Measurements from ENCODE around the gene NFE2. TPM values are rescaled to one million over a fixed set of nuclear protein-coding genes. Genes with fewer than 3 reads are reported as not detected.

The NFE2 gene
- total and polyA plus RNA-seq, 4 donors = 0.44 to 155 (median 1.2) TPM

GRCh38 chr12:54329759-54330158 is 28.9 kb upstream of the NFE2 start:
- TF ChIP-seq SP1 (IDR thresholded peaks at IDR 0.05) (no peak), ZBTB33 (IDR thresholded peaks at IDR 0.05) (no peak), YY1 (IDR thresholded peaks at IDR 0.05) (no peak), MAX (IDR thresholded peaks at IDR 0.05) (no peak), FOXA1 (IDR thresholded peaks at IDR 0.05) (no peak), HNF4G (IDR thresholded peaks at IDR 0.05) (no peak), CTCF (IDR thresholded peaks at IDR 0.05; ENCODE audit: low read depth, low read length, missing input control) (no peak), REST (IDR thresholded peaks at IDR 0.05) (no peak), ATF3 (IDR thresholded peaks at IDR 0.05) (no peak), TAF1 (conservative IDR thresholded peaks at IDR 0.05) (no peak)
- H3K27me3 ChIP-seq (ENCODE audit: control insufficient read depth in 4 of 4, insufficient read depth in 4 of 4, low read length in 3 of 4) = no peaks in the 10 kb centered on the region
- H3K4me3 ChIP-seq (ENCODE audit: low read depth in 1 of 3, low read length in 3 of 3) = no peak overlapping the region
- no peaks in the 10 kb centered on the region for H3K9me3 ChIP-seq (ENCODE audit: control insufficient read depth in 4 of 4, low read length in 3 of 4)
- WGBS = 89% methylated on average over 5 of the region's 5 CpGs
- H3K4me1 ChIP-seq (ENCODE audit: control insufficient read depth in 4 of 4, insufficient read depth in 4 of 4, low read length in 3 of 4) = peaks cover 8 to 19% (median 17%) of the 10 kb centered on the region in 4 donors
- no peak overlapping the region for H3K27ac ChIP-seq (ENCODE audit: low read depth in 1 of 2, low read length in 2 of 2)
- DNase-seq (ENCODE audit: low spot score) = no peak
- no peaks in the 10 kb centered on the region for H3K36me3 ChIP-seq (ENCODE audit: control insufficient read depth in 4 of 4, insufficient read depth in 3 of 4, low read depth in 1 of 4, low read length in 3 of 4)
- no peak overlapping the region for H3K9ac ChIP-seq (ENCODE audit: low read depth in 1 of 2, low read length in 2 of 2)

- Histone ChIP-seq H3K36me3 (ENCODE audit: control insufficient read depth in 4 of 4, insufficient read depth in 3 of 4, low read depth in 1 of 4, low read length in 3 of 4) (no peaks in the 10 kb centered on the region), H3K4me1 (ENCODE audit: control insufficient read depth in 4 of 4, insufficient read depth in 4 of 4, low read length in 3 of 4) (peaks cover 8 to 21% (median 18%) of the 10 kb centered on the region in 4 donors), H3K27me3 (ENCODE audit: control insufficient read depth in 4 of 4, insufficient read depth in 4 of 4, low read length in 3 of 4) (no peaks in the 10 kb centered on the region), H3K9ac (ENCODE audit: low read depth in 1 of 2, low read length in 2 of 2) (no peak overlapping the region), H3K4me3 (ENCODE audit: low read depth in 1 of 3, low read length in 3 of 3) (no peak overlapping the region), H3K27ac (ENCODE audit: low read depth in 1 of 2, low read length in 2 of 2) (no peak overlapping the region), H3K9me3 (ENCODE audit: control insufficient read depth in 4 of 4, low read length in 3 of 4) (no peaks in the 10 kb centered on the region)
- DNase-seq (ENCODE audit: low spot score) = no peak
- WGBS = 85% methylated on average over 6 of the region's 6 CpGs
- no peak for TF ChIP-seq HNF4G (IDR thresholded peaks at IDR 0.05)
- TF ChIP-seq MAX (IDR thresholded peaks at IDR 0.05) = no peak
- TF ChIP-seq JUND (IDR thresholded peaks at IDR 0.05) = no peak
- TF ChIP-seq SP1 (IDR thresholded peaks at IDR 0.05) = no peak
- no peak for TF ChIP-seq GABPA (IDR thresholded peaks at IDR 0.05 in 1 of 2, conservative IDR thresholded peaks at IDR 0.05 in 1 of 2)
- no peak for TF ChIP-seq FOXA2 (IDR thresholded peaks at IDR 0.05)
- no peak for TF ChIP-seq EGR1 (IDR thresholded peaks at IDR 0.05; ENCODE audit: low read depth in 2 of 2)
- no peak for TF ChIP-seq REST (IDR thresholded peaks at IDR 0.05)
- TF ChIP-seq TAF1 (conservative IDR thresholded peaks at IDR 0.05) = no peak
- TF ChIP-seq ZBTB33 (IDR thresholded peaks at IDR 0.05) = no peak
- TF ChIP-seq HNF4A (conservative IDR thresholded peaks at IDR 0.05) = no peak
- TF ChIP-seq FOXA1 (IDR thresholded peaks at IDR 0.05) = no peak
- no peak for TF ChIP-seq NR2F2 (IDR thresholded peaks at IDR 0.05)
These were observed 28.0 kb upstream of the NFE2 start for GRCh38 chr12:54328595-54329337.
